H9 (cell line): Measurements from ENCODE around the gene C11orf16. TPM values are rescaled to one million over a fixed set of nuclear protein-coding genes. Genes with fewer than 3 reads are reported as not detected.
A peak's percentile ranks its signal among the peaks of the same experiment; 100 is the strongest.
"Not testable (repeated sequence)": the region's sequence is repeated elsewhere in the genome, so short reads cannot be mapped to it uniquely, and the experiment has no call there.

Source experiments
- DNase-seq: peaks from one replicate; pipeline ENCODE4 v3.0.0-alpha.2; 2017
- H2AFZ ChIP-seq: one replicate; pipeline ENCODE4 v1.6.1; 2013; ENCODE audit warnings: mild to moderate bottlenecking, low read length, control low read depth, moderate library complexity
- H2AK5ac ChIP-seq: 2 replicates; pipeline ENCODE4 v1.6.1; 2013; ENCODE audit warnings: low read length, control low read depth, mixed read lengths; ENCODE audit not compliant: insufficient read length
- H2BK120ac ChIP-seq: one replicate; pipeline ENCODE4 v1.6.1; 2013; ENCODE audit warnings: low read depth, mild to moderate bottlenecking, low read length, control low read depth, inconsistent platforms; ENCODE audit not compliant: poor library complexity, severe bottlenecking
- H2BK12ac ChIP-seq: 2 replicates; pipeline ENCODE4 v1.6.1; 2013; ENCODE audit warnings: low read length, control low read depth, mixed read lengths, low read depth; ENCODE audit not compliant: insufficient read length
- H2BK15ac ChIP-seq: 2 replicates; pipeline ENCODE4 v1.6.1; 2013; ENCODE audit warnings: low read depth, low read length, control low read depth
- H2BK20ac ChIP-seq: one replicate; pipeline ENCODE4 v1.6.1; 2013; ENCODE audit warnings: low read depth, mild to moderate bottlenecking, low read length, control low read depth, inconsistent platforms; ENCODE audit not compliant: poor library complexity, severe bottlenecking
- H2BK5ac ChIP-seq: 2 replicates; pipeline ENCODE4 v1.6.1; 2013; ENCODE audit warnings: low read length, control low read depth, mixed read lengths; ENCODE audit not compliant: insufficient read length
- H3K14ac ChIP-seq: 2 replicates; pipeline ENCODE4 v1.6.1; 2013; ENCODE audit warnings: low read length, control low read depth; ENCODE audit not compliant: insufficient read depth
- H3K18ac ChIP-seq: 2 replicates; pipeline ENCODE4 v1.6.1; 2013; ENCODE audit warnings: low read depth, mild to moderate bottlenecking, mixed read lengths, low read length, control low read depth; ENCODE audit not compliant: insufficient read length
- H3K23ac ChIP-seq: 2 replicates; pipeline ENCODE4 v1.6.1; 2013; ENCODE audit warnings: low read length, control low read depth, mixed read lengths, low read depth; ENCODE audit not compliant: insufficient read length
- H3K23me2 ChIP-seq: 2 replicates; pipeline ENCODE4 v1.6.1; 2013; ENCODE audit warnings: low read depth, mild to moderate bottlenecking, mixed read lengths, low read length, control low read depth; ENCODE audit not compliant: insufficient read length, poor library complexity, severe bottlenecking
- H3K27ac ChIP-seq: 2 replicates; pipeline ENCODE4 v1.5.1; 2013; ENCODE audit warnings: low read length, control low read depth, mixed read lengths, low read depth; ENCODE audit not compliant: insufficient read length
- H3K27me3 ChIP-seq: 2 replicates; pipeline ENCODE4 v1.6.1; 2013; ENCODE audit warnings: low read length, control low read depth, inconsistent platforms; ENCODE audit not compliant: insufficient read depth
- H3K4ac ChIP-seq: 2 replicates; pipeline ENCODE4 v1.6.1; 2013; ENCODE audit warnings: low read depth, mild to moderate bottlenecking, control low read depth, inconsistent platforms, low read length, moderate library complexity
- H3K4me1 ChIP-seq: 2 replicates; pipeline ENCODE4 v1.6.1; 2013; ENCODE audit warnings: low read length, control low read depth, inconsistent platforms; ENCODE audit not compliant: insufficient read depth
- H3K4me2 ChIP-seq: 2 replicates; pipeline ENCODE4 v1.6.1; 2013; ENCODE audit warnings: low read length, control low read depth, mixed read lengths; ENCODE audit not compliant: insufficient read length, insufficient read depth
- H3K56ac ChIP-seq: 2 replicates; pipeline ENCODE4 v1.6.1; 2013; ENCODE audit warnings: low read depth, mild to moderate bottlenecking, mixed read lengths, low read length, control low read depth; ENCODE audit not compliant: insufficient read length
- H3K79me1 ChIP-seq: 2 replicates; pipeline ENCODE4 v1.6.1; 2013; ENCODE audit warnings: low read depth, mild to moderate bottlenecking, moderate library complexity, low read length, control low read depth, inconsistent platforms; ENCODE audit not compliant: insufficient read depth, poor library complexity, severe bottlenecking
- H3K79me2 ChIP-seq: 2 replicates; pipeline ENCODE4 v1.6.1; 2013; ENCODE audit warnings: low read length, control low read depth, inconsistent platforms; ENCODE audit not compliant: insufficient read depth
- H3K9ac ChIP-seq: 2 replicates; pipeline ENCODE4 v1.6.1; 2013; ENCODE audit warnings: low read length, control low read depth, mixed read lengths; ENCODE audit not compliant: insufficient read length; ENCODE audit errors: extremely low read depth
- H3K9me3 ChIP-seq: one replicate; pipeline ENCODE4 v1.6.1; 2013; ENCODE audit warnings: low read depth, low read length, inconsistent platforms; ENCODE audit not compliant: control insufficient read depth
- H3T11ph ChIP-seq: one replicate; pipeline ENCODE4 v1.6.1; 2013; ENCODE audit warnings: mild to moderate bottlenecking, low read length, control low read depth, inconsistent platforms
- H4K20me1 ChIP-seq: one replicate; pipeline ENCODE4 v1.6.1; 2013; ENCODE audit not compliant: control insufficient read depth, insufficient read length, insufficient read depth
- H4K5ac ChIP-seq: 2 replicates; pipeline ENCODE4 v1.6.1; 2013; ENCODE audit warnings: low read depth, mild to moderate bottlenecking, mixed read lengths, low read length, control low read depth; ENCODE audit not compliant: insufficient read length
- H4K8ac ChIP-seq: replicated peaks from 2 replicates; pipeline ENCODE4 v1.6.1; 2013; ENCODE audit warnings: low read length, control low read depth, mixed read lengths, low read depth; ENCODE audit not compliant: insufficient read length
- H4K91ac ChIP-seq: 2 replicates; pipeline ENCODE4 v1.6.1; 2013; ENCODE audit warnings: low read depth, mild to moderate bottlenecking, moderate library complexity, mixed read lengths, low read length, control low read depth; ENCODE audit not compliant: insufficient read length
- H3K27ac Mint-ChIP-seq, 3 experiments: 2 replicates in 2 of 3; 3 replicates in 1 of 3; pipeline ENCODE4 v1.8.0; 2020 to 2021; ENCODE audit warnings: mixed read lengths in 3 of 3, mild to moderate bottlenecking in 1 of 3, moderate library complexity in 1 of 3
- H3K27me3 Mint-ChIP-seq: 2 replicates; pipeline ENCODE4 v1.8.0; 2021; ENCODE audit warnings: low read depth, mild to moderate bottlenecking, moderate library complexity, mixed read lengths
- H3K36me3 Mint-ChIP-seq, 3 experiments: 2 replicates in 2 of 3; 3 replicates in 1 of 3; pipeline ENCODE4 v1.8.0; 2020 to 2021; ENCODE audit warnings: low read depth in 3 of 3, mixed read lengths in 3 of 3; ENCODE audit not compliant: insufficient read depth in 1 of 3
- H3K4me1 Mint-ChIP-seq, 2 experiments: 2 replicates each; pipeline ENCODE4 v1.8.0; 2020; ENCODE audit warnings: mixed read lengths in 2 of 2
- H3K4me3 Mint-ChIP-seq, 2 experiments: 2 replicates in 1 of 2; 3 replicates in 1 of 2; pipeline ENCODE4 v1.8.0; 2020 to 2021; ENCODE audit warnings: mild to moderate bottlenecking in 2 of 2, mixed read lengths in 2 of 2, moderate library complexity in 1 of 2
- H3K9me3 Mint-ChIP-seq, 2 experiments: 2 replicates in 1 of 2; 3 replicates in 1 of 2; pipeline ENCODE4 v1.8.0; 2020; ENCODE audit warnings: mild to moderate bottlenecking in 2 of 2, mixed read lengths in 2 of 2, moderate library complexity in 1 of 2
- WGBS: extraction: QIAGEN DNeasy Blood & Tissue Kit; methylation state at CpG from one replicate; pipeline ENCODE4 v1.1.7; 2013; ENCODE audit warnings: missing lambda C conversion rate, low lambda C conversion rate, mixed read lengths; ENCODE audit not compliant: insufficient read length; ENCODE audit errors: extremely low coverage; 5-methylcytosine and 5-hydroxymethylcytosine counted together
- total RNA-seq: library from RNA; stranded (reverse); gene quantifications from 2 replicates; pipeline ENCODE4 v1.2.1, GENCODE V29; 2021
- TF ChIP-seq, protein P1 (sequence below): fragments of 200-600 bp; sonication (generic); conservative IDR thresholded peaks from 3 replicates; pipeline ENCODE4 v1.8.0; 2021; ENCODE audit warnings: antibody characterized with exemption, mild to moderate bottlenecking

The C11orf16 gene
- total RNA-seq, 1 experiment from 2014 or later, result 0.15 TPM

DNA sequence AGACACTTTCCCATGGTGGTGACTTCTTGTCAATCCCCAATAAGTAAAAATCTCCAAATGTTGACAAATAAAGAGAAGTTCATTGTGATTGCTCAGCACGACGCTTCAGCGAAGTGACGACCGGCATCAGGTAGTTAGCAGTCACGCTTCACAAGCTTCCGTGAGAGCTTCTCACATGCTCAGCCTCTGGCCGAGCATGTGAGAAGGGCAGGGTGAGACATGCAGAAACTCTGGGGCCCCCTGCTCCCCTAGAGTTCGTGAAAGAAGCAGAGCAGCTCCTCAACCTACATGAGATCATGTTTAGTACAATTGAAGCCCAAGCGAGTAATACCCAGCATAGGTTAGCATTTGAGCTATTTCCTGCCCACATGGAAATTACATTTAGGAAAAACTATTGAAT is 4.4 kb upstream of the C11orf16 start:
- TF ChIP-seq, protein P1, sequence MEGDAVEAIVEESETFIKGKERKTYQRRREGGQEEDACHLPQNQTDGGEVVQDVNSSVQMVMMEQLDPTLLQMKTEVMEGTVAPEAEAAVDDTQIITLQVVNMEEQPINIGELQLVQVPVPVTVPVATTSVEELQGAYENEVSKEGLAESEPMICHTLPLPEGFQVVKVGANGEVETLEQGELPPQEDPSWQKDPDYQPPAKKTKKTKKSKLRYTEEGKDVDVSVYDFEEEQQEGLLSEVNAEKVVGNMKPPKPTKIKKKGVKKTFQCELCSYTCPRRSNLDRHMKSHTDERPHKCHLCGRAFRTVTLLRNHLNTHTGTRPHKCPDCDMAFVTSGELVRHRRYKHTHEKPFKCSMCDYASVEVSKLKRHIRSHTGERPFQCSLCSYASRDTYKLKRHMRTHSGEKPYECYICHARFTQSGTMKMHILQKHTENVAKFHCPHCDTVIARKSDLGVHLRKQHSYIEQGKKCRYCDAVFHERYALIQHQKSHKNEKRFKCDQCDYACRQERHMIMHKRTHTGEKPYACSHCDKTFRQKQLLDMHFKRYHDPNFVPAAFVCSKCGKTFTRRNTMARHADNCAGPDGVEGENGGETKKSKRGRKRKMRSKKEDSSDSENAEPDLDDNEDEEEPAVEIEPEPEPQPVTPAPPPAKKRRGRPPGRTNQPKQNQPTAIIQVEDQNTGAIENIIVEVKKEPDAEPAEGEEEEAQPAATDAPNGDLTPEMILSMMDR, result no peak

DNA sequence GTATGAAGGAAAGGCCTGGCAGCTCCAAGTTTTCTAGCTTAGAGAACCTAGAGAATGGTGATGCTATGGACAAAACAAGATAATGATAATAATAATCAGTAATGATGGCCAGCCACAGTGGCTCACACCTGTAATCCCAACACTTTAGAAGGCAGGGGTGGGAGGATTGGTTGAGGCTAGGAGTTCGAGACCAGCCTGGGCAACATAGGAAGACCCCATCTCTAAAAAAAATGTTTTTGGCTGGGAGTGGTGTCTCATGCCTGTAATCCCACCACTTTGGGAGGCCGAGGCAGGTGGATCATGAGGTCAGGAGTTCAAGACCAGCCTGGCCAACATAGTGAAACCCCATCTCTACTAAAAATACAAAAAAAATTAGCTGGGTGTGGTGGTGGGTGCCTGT is 3.0 kb upstream of the C11orf16 start:
- H3K4me2 ChIP-seq, H3K4me3 Mint-ChIP-seq, H2AK5ac ChIP-seq, H3K18ac ChIP-seq, H3K9ac ChIP-seq, H2AFZ ChIP-seq, H4K20me1 ChIP-seq, H4K91ac ChIP-seq, H3K9me3 ChIP-seq, H2BK120ac ChIP-seq, H3K23ac ChIP-seq, H3K36me3 Mint-ChIP-seq, H2BK5ac ChIP-seq, H3K79me1 ChIP-seq, H4K8ac ChIP-seq, H3K27me3 ChIP-seq, H2BK20ac ChIP-seq, H3K23me2 ChIP-seq, H3K4me1 ChIP-seq, H3K9me3 Mint-ChIP-seq, H3K14ac ChIP-seq, H3K27ac ChIP-seq, H3K27ac Mint-ChIP-seq, H2BK15ac ChIP-seq, H3K4ac ChIP-seq, H4K5ac ChIP-seq, H2BK12ac ChIP-seq, H3K56ac ChIP-seq, DNase-seq, H3K79me2 ChIP-seq, H3T11ph ChIP-seq, H3K27me3 Mint-ChIP-seq: not testable (repeated sequence)
- WGBS, result no CpG with 5 or more reads among the region's 2 CpGs
- peaks cover 12 to 14% of the 10 kb centered on the region in 2 experiments for H3K4me1 Mint-ChIP-seq

More for the DNA sequence above, 4.4 kb upstream of the C11orf16 start:
- H3K18ac ChIP-seq, result no peak overlapping the region
- peaks cover 7% of the 10 kb centered on the region for H3K4me1 ChIP-seq
- H3T11ph ChIP-seq, result no peak overlapping the region
- no peak overlapping the region for H4K5ac ChIP-seq
- H4K91ac ChIP-seq, result no peak overlapping the region
- Mint-ChIP-seq H3K4me3 (no peak overlapping the region), H3K27ac (peak overlapping the region in 1 of 3 experiments; percentile 34; a peak in 2 of 7 replicates), H3K4me1 (peaks cover 12 to 14% of the 10 kb centered on the region in 2 experiments), H3K36me3 (no peaks in the 10 kb centered on the region), H3K9me3 (no peaks in the 10 kb centered on the region), H3K27me3 (no peaks in the 10 kb centered on the region; the same call in 1 of the 2 replicates)
- no peak overlapping the region for H3K23ac ChIP-seq
- H3K27ac ChIP-seq, result no peak overlapping the region
- no peaks in the 10 kb centered on the region for H3K27me3 ChIP-seq
- H3K56ac ChIP-seq, result no peak overlapping the region
- DNase-seq, result no peak
- H3K79me2 ChIP-seq, result no peaks in the 10 kb centered on the region
- H3K14ac ChIP-seq, result no peak overlapping the region
- H3K4ac ChIP-seq, result no peak overlapping the region
- no peak overlapping the region for H2BK20ac ChIP-seq
- no peak overlapping the region for H4K8ac ChIP-seq
- no peak overlapping the region for H3K4me2 ChIP-seq
- H2AK5ac ChIP-seq, result no peak overlapping the region
- no peak overlapping the region for H2BK15ac ChIP-seq
- H2AFZ ChIP-seq, result no peak overlapping the region
- no peak overlapping the region for H2BK120ac ChIP-seq
- no peaks in the 10 kb centered on the region for H4K20me1 ChIP-seq
- H3K79me1 ChIP-seq, result no peaks in the 10 kb centered on the region
- no peak overlapping the region for H3K9ac ChIP-seq
- no peak overlapping the region for H2BK5ac ChIP-seq
- H3K9me3 ChIP-seq, result no peaks in the 10 kb centered on the region
- H3K23me2 ChIP-seq, result no peaks in the 10 kb centered on the region
- no peak overlapping the region for H2BK12ac ChIP-seq
- no CpG with 5 or more reads among the region's 10 CpGs for WGBS
